ENCODE data around the gene KLC3. TPM values are rescaled to one million over a fixed set of nuclear protein-coding genes. Genes with fewer than 3 reads are reported as not detected.

The KLC3 gene
- total and polyA plus RNA-seq, 9 donors: 0.09 to 5.9 (median 0.26) TPM; not detected in 1

DNA sequence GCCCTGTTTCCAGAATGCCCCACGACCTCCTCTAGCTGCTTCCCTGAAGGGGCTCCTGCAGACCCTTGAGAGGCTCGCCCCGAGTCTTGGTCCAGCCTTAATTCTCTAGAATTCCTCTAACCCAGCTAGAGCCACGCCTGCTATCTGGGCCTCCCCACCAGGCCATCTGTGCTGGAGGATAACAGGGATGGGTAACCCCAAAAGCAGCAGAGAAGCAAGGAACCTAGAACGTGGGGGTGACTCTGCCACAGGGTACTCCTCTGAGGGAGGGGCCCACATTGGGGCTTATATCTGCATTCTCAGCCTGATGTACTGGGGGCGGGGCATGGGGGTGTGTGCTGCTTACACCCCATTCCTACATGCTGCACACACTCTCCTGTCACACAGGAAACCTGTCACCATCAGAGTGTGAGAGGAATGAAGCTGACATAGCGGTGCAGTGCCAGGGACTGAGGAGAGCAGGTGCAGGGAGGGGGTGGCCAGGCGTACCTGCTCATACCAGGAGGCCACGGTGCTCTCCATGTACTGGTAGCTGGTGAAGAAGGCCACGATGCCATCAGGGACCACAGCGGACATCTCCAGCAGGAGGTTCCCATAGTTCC is 13.8 kb downstream of the KLC3 start:
- Histone ChIP-seq H3K36me3 (ENCODE audit: control insufficient read depth, insufficient read depth, low read length) (peaks cover 70% of the 10 kb centered on the region), H3K4me1 (ENCODE audit: control insufficient read depth, insufficient read depth, low read length) (no peaks in the 10 kb centered on the region), H3K9me3 (replicated peaks; ENCODE audit: control insufficient read depth, low read depth, low read length) (no peaks in the 10 kb centered on the region), H3K27ac (ENCODE audit: low read length) (no peak overlapping the region), H3K27me3 (ENCODE audit: control insufficient read depth, insufficient read depth, low read length) (no peaks in the 10 kb centered on the region), H3K4me3 (ENCODE audit: low read length) (no peak overlapping the region)
- no peak for DNase-seq
- WGBS (ENCODE audit: insufficient coverage): 87% methylated on average over 9 of the region's 11 CpGs

DNA sequence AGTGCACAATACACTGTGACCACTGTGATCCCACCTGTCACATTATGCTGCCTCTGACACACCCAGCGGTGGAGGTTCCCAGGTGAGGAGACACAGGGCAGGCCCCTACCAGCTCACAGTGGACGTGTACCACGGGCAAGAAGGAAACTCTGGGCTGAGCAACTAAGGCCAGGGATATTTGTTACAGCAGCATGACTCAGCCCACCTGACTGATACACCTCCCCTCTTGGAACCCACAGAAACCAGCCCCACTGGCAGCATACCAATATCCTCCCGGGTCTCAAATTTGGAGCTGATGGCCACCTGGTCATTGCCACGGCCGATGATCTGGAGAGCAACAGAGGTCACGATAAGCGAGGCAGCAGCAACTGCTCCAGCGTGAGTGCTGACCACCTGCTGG is 14.9 kb downstream of the KLC3 start:
- Histone ChIP-seq H3K36me3 (ENCODE audit: control insufficient read depth, insufficient read depth, low read length) (peaks cover 65% of the 10 kb centered on the region), H3K9me3 (replicated peaks; ENCODE audit: control insufficient read depth, low read depth, low read length) (no peaks in the 10 kb centered on the region), H3K4me1 (ENCODE audit: control insufficient read depth, insufficient read depth, low read length) (no peaks in the 10 kb centered on the region), H3K4me3 (ENCODE audit: low read length) (no peak overlapping the region), H3K27ac (ENCODE audit: low read length) (no peak overlapping the region), H3K27me3 (ENCODE audit: control insufficient read depth, insufficient read depth, low read length) (no peaks in the 10 kb centered on the region)
- no peak for DNase-seq
- WGBS (ENCODE audit: insufficient coverage): 97% methylated on average over 6 of the region's 9 CpGs

DNA sequence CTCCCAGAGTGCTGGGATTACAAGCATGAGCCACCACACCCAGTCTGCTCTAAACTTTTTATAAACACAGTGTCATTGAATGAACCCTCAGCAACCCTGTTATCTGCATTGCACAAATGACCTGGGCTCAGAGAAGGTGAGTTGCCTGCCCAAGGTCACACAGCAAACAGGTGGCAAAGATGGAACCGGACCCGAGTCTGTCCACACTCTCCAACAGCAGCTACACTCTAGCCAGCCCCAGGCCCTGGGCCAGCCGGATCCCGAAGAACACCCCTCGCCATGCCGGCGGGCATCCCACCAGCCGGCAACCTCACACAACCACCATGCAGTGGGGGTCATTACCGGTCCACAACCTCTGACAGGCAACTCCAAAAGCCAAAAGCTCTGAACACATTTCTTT is 15.4 kb downstream of the KLC3 start:
- H3K9me3 ChIP-seq (replicated peaks; ENCODE audit: control insufficient read depth, low read depth, low read length): no peaks in the 10 kb centered on the region
- DNase-seq: no peak
- H3K36me3 ChIP-seq (ENCODE audit: control insufficient read depth, insufficient read depth, low read length): peaks cover 63% of the 10 kb centered on the region
- H3K4me1 ChIP-seq (ENCODE audit: control insufficient read depth, insufficient read depth, low read length): no peaks in the 10 kb centered on the region
- H3K27ac ChIP-seq (ENCODE audit: low read length): no peak overlapping the region
- H3K4me3 ChIP-seq (ENCODE audit: low read length): no peak overlapping the region
- WGBS (ENCODE audit: insufficient coverage): 92% methylated on average over 9 of the region's 9 CpGs
- no peaks in the 10 kb centered on the region for H3K27me3 ChIP-seq (ENCODE audit: control insufficient read depth, insufficient read depth, low read length)

DNA sequence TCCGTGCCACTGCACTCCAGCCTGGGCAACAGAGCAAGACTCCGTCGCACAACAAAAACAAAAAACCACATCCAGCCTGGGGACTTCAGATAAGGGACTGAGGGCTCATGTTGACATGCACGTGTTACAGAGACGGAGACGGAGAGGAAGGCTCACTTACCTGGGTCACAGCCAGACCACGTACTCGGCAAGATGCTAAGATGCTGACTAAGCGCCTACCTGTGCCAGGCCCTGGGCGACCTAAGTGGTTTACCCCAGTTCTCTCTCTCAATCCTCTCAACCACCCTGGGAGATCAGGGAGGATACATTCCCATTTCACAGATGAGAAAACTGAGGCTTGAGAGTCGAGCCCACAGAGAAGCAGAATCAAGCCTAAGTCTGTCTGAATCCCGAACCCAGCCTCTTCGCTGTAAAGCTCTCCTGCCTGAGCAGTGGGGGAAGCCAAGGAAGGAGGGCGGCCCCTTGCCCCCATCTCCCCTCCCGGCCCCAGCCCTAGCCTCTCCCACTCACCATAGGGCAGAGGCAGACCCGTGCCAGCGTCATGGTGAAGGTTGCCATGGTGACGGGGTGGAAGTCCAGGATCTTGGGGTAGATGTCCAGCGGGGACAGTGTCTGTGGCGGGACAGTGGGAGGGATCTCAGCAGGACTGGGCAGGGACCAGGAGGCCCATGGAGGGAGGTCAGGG is 16.4 kb downstream of the KLC3 start:
- Histone ChIP-seq H3K27me3 (ENCODE audit: control insufficient read depth, insufficient read depth, low read length) (no peaks in the 10 kb centered on the region), H3K9me3 (replicated peaks; ENCODE audit: control insufficient read depth, low read depth, low read length) (no peaks in the 10 kb centered on the region), H3K4me1 (ENCODE audit: control insufficient read depth, insufficient read depth, low read length) (no peaks in the 10 kb centered on the region), H3K4me3 (ENCODE audit: low read length) (no peak overlapping the region), H3K27ac (ENCODE audit: low read length) (no peak overlapping the region), H3K36me3 (ENCODE audit: control insufficient read depth, insufficient read depth, low read length) (peaks cover 68% of the 10 kb centered on the region)
- WGBS (ENCODE audit: insufficient coverage): 91% methylated on average over 11 of the region's 20 CpGs
- no peak for DNase-seq

DNA sequence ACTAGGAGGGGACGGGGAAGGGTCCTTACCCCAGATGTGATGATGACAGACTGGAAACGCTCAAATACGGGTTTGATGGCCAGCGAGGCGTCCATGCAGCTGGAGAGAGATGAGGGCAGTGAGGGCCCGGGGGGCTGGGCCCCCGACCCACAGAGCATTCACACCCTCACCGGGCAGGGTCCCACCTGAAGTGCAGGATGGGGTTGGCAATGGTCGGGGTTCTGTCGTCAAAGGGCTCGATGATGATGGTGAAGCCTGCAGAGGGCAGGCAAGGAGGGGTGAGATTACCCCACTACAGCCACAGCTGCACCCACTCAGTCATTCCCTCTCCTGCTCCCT is 16.9 kb downstream of the KLC3 start:
- no peaks in the 10 kb centered on the region for H3K27me3 ChIP-seq (ENCODE audit: control insufficient read depth, insufficient read depth, low read length)
- no peak for DNase-seq
- no peak overlapping the region for H3K27ac ChIP-seq (ENCODE audit: low read length)
- H3K4me1 ChIP-seq (ENCODE audit: control insufficient read depth, insufficient read depth, low read length): no peaks in the 10 kb centered on the region
- 89% methylated on average over 6 of the region's 11 CpGs for WGBS (ENCODE audit: insufficient coverage)
- no peak overlapping the region for H3K4me3 ChIP-seq (ENCODE audit: low read length)
- no peaks in the 10 kb centered on the region for H3K9me3 ChIP-seq (replicated peaks; ENCODE audit: control insufficient read depth, low read depth, low read length)
- H3K36me3 ChIP-seq (ENCODE audit: control insufficient read depth, insufficient read depth, low read length): peaks cover 66% of the 10 kb centered on the region

DNA sequence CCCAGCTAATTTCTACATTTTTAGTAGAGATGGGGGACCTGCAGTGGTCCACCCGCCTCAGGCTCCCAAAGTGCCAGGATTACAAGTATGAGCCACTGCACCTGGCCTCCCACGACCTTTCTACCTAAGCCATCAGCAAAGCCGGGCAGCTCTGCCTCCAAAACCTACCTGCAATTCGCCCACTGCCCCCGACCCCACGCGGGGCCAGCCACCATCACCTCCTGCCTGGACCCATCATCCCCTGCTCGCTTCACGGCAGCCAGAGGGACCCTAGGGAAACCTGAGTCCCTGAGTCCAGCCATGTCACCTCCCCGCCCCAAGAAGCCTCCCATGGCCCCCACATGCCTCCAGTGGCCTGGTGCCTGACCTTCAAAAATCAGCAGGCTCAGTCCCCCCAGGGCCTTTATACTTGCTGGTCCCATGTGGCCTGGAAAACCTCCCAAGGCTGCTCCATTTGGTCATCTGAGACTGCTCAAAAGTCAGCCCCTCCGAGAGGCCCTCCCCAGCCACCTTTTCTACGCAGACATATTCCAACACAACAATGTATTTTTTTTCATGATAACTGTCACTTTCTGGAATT is 17.8 kb downstream of the KLC3 start:
- no peak for DNase-seq
- Histone ChIP-seq H3K4me1 (ENCODE audit: control insufficient read depth, insufficient read depth, low read length) (no peaks in the 10 kb centered on the region), H3K27ac (ENCODE audit: low read length) (no peak overlapping the region), H3K9me3 (replicated peaks; ENCODE audit: control insufficient read depth, low read depth, low read length) (no peaks in the 10 kb centered on the region), H3K36me3 (ENCODE audit: control insufficient read depth, insufficient read depth, low read length) (peaks cover 66% of the 10 kb centered on the region), H3K4me3 (ENCODE audit: low read length) (no peak overlapping the region), H3K27me3 (ENCODE audit: control insufficient read depth, insufficient read depth, low read length) (no peaks in the 10 kb centered on the region)
- 90% methylated on average over 10 of the region's 12 CpGs for WGBS (ENCODE audit: insufficient coverage)

DNA sequence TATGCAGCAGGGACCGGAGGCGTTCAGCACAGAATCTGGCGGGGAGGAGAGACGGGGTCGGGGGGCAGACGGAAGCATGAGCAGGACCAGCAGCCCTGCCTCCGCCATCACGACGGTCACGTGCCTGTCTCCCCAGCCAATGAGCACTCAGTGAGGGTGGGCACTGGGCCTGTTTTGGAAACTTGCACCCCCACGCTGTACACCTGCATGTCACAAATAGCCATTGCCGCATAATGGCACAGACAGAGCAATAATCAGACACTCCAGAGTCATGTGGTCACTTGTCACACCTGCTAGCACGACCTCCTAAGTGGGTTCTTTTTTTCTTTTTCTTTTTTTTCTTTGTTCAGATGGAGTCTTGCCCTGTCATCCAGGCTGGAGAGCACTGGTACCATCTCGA is 21.1 kb downstream of the KLC3 start:
- DNase-seq: no peak
- H3K27me3 ChIP-seq (ENCODE audit: control insufficient read depth, insufficient read depth, low read length): no peaks in the 10 kb centered on the region
- WGBS (ENCODE audit: insufficient coverage): 85% methylated on average over 13 of the region's 14 CpGs
- H3K36me3 ChIP-seq (ENCODE audit: control insufficient read depth, insufficient read depth, low read length): peaks cover 59% of the 10 kb centered on the region
- H3K4me1 ChIP-seq (ENCODE audit: control insufficient read depth, insufficient read depth, low read length): no peaks in the 10 kb centered on the region
- no peak overlapping the region for H3K27ac ChIP-seq (ENCODE audit: low read length)
- no peaks in the 10 kb centered on the region for H3K9me3 ChIP-seq (replicated peaks; ENCODE audit: control insufficient read depth, low read depth, low read length)
- H3K4me3 ChIP-seq (ENCODE audit: low read length): no peak overlapping the region

DNA sequence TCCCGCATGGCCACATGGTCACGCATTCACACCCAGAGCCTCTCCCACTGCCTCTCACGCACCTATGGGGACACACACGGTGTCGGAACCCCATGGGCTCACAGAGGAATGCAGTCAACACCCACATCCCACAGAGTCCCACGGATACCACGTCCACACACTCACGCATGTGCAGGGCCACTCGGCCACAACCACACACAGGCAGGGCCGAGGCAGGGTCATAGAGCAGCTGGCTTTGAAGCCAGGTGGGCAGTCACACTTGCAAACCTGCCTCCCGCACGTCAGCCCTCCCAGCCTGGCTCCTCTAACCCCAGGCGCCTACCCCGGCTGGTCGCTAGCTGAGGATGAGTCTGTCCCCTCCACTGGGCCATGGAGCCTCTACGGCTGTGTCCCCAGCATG is 21.7 kb downstream of the KLC3 start:
- WGBS (ENCODE audit: insufficient coverage): 91% methylated on average over 14 of the region's 16 CpGs
- Histone ChIP-seq H3K9me3 (replicated peaks; ENCODE audit: control insufficient read depth, low read depth, low read length) (no peaks in the 10 kb centered on the region), H3K36me3 (ENCODE audit: control insufficient read depth, insufficient read depth, low read length) (peaks cover 55% of the 10 kb centered on the region), H3K27me3 (ENCODE audit: control insufficient read depth, insufficient read depth, low read length) (no peaks in the 10 kb centered on the region), H3K4me3 (ENCODE audit: low read length) (no peak overlapping the region), H3K27ac (ENCODE audit: low read length) (no peak overlapping the region), H3K4me1 (ENCODE audit: control insufficient read depth, insufficient read depth, low read length) (no peaks in the 10 kb centered on the region)
- DNase-seq: no peak

DNA sequence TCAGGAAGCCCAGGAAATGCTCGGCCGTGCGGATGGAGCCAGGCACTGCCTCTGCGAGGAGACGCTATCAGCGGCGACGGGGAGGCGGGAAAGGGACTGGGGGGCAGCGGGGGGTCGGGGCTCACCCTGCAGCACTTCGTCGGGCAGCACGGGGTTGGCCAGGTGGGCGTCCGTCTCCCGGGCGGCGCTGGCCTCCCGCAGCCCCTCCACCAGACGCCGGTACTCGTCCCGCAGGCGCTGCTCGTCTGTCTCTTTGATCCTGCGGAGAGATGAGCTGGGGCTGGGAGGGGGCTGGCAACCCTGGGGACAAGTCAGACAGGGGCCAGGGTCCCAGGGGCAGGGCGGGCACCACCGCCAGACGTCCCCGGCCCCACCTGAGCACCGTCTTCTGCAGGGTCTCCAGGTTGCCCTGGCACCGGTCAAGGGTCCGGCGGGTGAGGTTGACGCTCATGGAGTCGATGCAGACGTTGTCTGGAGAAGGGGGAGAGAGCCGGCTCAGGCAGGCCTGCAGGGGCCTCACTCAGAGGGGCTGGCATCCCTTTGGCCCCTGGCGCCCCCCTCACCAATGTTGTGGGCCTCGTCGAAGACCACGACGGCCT is 23.4 kb downstream of the KLC3 start:
- no peaks in the 10 kb centered on the region for H3K27me3 ChIP-seq (ENCODE audit: control insufficient read depth, insufficient read depth, low read length)
- no peaks in the 10 kb centered on the region for H3K9me3 ChIP-seq (replicated peaks; ENCODE audit: control insufficient read depth, low read depth, low read length)
- no peak for DNase-seq
- peaks cover 1% of the 10 kb centered on the region for H3K4me1 ChIP-seq (ENCODE audit: control insufficient read depth, insufficient read depth, low read length)
- peaks cover 48% of the 10 kb centered on the region for H3K36me3 ChIP-seq (ENCODE audit: control insufficient read depth, insufficient read depth, low read length)
- no peak overlapping the region for H3K4me3 ChIP-seq (ENCODE audit: low read length)
- H3K27ac ChIP-seq (ENCODE audit: low read length): no peak overlapping the region
- 92% methylated on average over 29 of the region's 44 CpGs for WGBS (ENCODE audit: insufficient coverage)

DNA sequence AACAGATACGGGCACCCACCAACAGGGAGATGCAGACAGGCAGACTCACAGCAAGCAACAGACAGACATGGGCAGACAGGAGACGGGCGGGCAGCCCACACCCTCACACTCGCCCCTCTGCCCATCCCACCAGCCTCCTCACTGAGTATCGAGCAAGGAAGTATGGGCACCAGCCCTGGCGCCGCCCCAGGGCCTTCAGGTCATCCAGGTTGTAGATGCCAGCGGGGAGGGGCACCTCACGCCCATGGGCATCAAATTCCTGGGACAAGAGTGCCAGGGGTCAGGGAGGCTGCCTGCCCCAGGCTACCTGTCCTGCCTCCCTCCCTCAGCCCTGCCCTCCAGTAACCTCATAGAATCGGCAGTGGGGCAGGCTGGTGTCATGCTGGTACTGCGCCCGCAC is 24.1 kb downstream of the KLC3 start:
- WGBS (ENCODE audit: insufficient coverage): 93% methylated on average over 8 of the region's 12 CpGs
- no peak overlapping the region for H3K4me3 ChIP-seq (ENCODE audit: low read length)
- H3K9me3 ChIP-seq (replicated peaks; ENCODE audit: control insufficient read depth, low read depth, low read length): no peaks in the 10 kb centered on the region
- no peak for DNase-seq
- H3K27ac ChIP-seq (ENCODE audit: low read length): no peak overlapping the region
- H3K27me3 ChIP-seq (ENCODE audit: control insufficient read depth, insufficient read depth, low read length): no peaks in the 10 kb centered on the region
- H3K36me3 ChIP-seq (ENCODE audit: control insufficient read depth, insufficient read depth, low read length): peaks cover 43% of the 10 kb centered on the region
- H3K4me1 ChIP-seq (ENCODE audit: control insufficient read depth, insufficient read depth, low read length): peaks cover 2% of the 10 kb centered on the region
